Fibroblast of skin of back (primary cell): ENCODE data around the gene NDUFB7. TPM values are rescaled to one million over a fixed set of nuclear protein-coding genes. Genes with fewer than 3 reads are reported as not detected.
"Not testable (repeated sequence)": the region's sequence is repeated elsewhere in the genome, so short reads cannot be mapped to it uniquely, and the experiment has no call there.

Experiments used
- DNase-seq: peaks from one replicate; pipeline ENCODE4 v3.0.0-alpha.2; 2013
- polyA plus RNA-seq, 2 experiments: library from polyadenylated mRNA; unstranded; fragments of 120-200 nt; gene quantifications; one replicate each; pipeline ENCODE4 v1.2.1, GENCODE V29; 2013; ENCODE audit not compliant: insufficient read length in 2 of 2

NDUFB7 gene
- 109 TPM for polyA plus RNA-seq (2013, experiment 1 of 2; ENCODE audit: insufficient read length)
- 63.6 TPM for polyA plus RNA-seq (2013, experiment 2 of 2; ENCODE audit: insufficient read length)

DNA sequence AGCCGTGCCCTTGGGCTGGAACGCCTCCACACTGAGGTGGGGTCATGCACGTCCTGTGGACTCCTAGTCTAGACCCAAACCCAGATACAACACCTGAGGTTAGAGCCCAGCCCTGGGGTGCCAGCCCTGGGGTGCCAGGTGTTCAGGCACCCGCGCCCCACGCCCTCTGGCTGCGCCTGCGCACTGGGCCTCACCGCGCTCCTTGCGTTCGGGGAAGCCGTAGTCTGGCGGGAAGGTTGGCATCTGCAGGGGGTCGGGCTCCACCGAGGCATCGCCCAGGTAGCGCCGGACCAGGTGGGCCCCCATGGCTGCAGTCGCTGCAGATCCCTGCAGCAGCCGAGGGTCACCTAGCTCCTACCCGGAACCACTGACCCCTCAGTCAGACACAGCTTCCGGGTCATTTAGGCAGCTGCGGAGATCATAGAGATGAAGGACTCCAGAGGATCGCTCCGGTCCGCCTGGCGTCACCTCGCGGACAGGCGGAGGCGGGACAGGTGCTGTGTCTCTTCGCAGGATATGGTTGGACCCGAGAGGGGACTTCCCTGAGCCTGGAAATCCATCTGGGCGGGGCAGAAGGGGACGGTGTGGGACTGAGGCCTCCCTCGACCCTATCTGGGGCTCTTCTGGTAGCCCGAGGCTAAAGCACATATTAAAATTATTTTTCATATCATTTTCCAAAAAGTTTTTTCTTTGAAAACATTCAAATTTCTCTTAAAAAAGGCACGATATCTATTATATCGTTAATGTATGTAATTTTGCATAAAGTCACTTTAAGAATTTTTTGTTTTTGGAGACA lies at the start of gene NDUFB7:
NDUFB7 (minus strand) TSS at position 372 of the 796 bp plus-strand sequence; CDS start at position 306, 66 bp downstream.
- DNase-seq: peak; percentile 94

DNA sequence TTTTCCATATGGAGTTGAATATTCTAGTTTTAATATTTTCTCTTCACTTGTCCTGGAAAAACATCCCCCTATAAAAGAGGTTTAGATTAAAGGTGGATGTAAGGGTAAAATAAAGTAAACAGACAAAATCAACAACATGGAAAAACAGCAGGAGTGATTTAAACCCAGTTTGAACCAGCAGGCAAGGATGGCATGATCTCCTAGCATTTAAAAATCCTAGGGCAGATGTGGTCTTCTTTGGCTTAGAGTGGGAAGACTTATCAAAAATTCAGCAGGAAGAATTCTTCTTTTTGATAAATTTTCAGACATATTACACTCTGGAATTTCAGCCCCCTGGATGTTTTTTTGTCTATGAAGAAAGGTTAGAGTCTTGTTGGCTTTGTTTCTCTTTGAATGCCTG lies 47.5 kb upstream of the NDUFB7 start:
- no peak for DNase-seq

DNA sequence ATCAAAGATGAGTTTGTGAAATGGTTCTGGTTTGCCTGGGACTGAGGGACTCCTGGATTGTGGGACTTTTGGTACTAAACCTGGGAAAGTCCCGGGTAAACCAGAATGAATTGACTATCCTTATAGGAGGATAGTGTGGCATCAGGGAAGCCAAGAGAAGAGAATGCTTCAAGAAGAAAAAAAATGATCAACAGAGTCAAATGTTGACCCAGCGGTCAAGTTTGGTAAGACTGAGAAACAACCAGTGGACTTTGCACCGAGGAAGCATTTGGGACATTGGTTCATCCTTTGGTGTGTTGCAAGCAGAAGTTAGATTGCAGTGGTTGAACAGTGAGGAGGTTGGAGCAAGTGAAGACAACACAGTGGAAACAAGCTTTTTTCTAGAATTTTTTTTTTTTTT lies 44.5 kb upstream of the NDUFB7 start:
- DNase-seq: no peak

DNA sequence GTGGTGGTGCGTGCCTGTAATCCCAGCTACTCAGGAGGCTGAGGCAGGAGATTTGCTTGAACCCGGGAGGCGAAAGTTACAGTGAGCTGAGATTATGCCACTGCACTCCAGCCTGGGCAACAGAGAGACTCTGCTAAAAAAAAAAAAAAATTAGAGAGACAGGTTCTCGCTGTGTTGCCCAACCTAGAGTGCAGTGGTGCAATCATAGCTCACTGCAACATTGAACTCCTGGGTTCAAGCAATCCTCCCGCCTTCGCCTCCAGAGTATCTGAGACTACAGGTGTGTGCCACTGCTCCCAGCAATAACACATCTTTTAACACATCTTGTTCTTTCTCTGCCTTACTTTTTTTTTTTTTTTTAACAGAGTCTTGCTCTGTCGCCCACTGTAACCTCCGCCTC lies 43.8 kb upstream of the NDUFB7 start:
- no peak for DNase-seq

DNA sequence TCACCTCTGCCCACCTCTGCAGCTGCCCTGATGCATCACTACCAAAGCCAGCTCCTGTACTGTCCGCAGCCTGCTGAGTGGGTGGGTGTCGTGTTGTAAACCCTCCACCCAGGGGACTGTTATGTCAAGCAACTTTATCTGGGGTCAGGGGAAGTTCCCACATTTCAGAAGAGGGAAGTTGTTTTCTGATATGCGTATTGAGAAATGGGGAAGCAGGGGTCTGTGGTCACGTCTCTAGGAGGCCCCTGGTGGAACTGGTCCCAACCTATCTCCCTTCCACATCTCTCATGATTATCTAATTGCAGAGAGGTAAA lies 42.2 kb upstream of the NDUFB7 start:
- no peak for DNase-seq

DNA sequence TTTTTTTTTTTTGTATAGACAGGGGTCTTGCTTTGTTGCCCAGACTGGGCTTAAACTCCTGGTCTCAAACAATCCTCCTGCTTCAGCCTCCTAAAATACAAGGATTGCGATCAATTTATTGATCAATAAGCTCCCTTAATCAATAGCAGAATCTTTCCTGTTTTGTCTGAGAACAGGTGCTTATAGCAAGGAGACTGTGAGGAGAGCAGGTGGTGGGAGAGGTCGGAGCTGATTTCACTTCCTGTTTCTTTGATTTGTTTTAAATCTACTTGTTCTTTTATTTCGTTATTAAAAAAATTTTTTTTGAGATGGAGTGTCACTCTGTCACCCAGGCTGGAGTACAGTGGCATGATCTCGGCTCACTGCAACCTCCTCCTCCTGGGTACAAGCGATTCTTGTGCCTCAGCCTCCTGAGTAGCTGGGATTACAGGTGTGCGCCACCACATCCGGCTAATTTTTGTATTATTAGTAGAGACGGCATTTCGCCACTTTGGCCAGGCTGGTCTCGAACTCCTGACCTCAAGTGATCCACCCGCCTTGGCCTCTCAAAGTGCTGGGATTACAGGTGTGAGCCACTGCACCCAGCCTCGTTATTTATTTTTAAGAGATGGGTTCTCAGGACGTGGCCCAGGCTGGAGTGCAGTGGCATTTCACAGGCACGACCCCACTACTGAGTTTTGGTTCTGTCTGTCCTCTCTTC lies 41.7 kb upstream of the NDUFB7 start:
- DNase-seq: not testable (repeated sequence)

DNA sequence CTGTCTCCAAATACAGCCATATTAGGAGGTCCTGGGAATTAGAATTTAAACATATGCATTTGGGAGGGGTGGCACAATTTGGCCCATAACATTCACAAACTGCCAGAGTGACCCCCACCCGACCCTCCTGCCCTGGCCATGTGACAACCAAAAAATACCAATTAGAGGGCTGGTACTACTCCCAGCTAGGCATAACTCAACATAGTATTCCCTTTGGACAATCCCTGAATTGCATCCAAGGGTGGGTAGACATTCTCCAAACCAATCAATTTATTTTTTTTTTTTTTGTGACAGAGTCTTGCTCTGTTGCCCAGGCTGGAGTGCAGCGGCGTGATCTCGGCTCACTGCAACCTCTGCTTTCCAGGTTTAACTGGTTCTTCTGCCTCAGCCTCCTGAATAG lies 40.8 kb upstream of the NDUFB7 start:
- DNase-seq: no peak

DNA sequence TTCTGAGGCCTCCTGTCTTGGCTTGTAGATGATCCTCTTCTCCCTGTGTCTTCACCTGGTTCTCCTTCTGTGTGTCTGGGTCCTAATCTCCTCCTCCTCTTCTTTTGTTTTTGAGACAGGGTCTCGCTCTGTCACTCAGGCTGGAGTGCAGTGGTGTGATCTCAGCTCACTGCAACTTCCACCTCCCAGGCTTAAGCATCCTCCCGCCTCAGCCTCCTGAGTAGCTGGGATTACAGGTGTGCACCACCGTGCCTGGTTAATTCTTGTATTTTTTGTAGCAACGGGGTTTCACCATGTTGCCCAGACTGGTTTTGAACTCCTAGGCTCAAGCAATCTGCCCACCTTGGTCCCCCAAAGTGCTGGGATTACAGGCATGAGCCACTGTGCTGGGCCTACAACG lies 40.4 kb upstream of the NDUFB7 start:
- not testable (repeated sequence) for DNase-seq

DNA sequence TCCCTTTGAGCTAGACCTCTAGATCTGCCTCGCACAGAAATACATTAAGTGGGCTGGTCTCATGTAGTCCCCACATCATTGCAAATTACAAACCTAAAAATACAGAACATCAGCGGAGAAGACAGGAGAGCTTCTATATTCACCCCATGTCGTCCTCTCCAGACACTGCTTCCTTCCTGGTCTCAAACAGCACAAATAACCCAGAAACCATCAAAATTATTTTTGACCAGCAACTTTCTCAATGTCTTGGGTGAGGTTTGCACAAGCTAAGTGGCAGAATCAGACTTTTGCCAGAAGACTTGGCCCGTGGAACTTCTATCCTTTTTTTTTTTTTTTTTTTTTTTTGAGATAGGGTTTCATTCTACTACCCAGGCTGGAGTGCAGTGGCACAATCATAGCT lies 39.2 kb upstream of the NDUFB7 start:
- no peak for DNase-seq

DNA sequence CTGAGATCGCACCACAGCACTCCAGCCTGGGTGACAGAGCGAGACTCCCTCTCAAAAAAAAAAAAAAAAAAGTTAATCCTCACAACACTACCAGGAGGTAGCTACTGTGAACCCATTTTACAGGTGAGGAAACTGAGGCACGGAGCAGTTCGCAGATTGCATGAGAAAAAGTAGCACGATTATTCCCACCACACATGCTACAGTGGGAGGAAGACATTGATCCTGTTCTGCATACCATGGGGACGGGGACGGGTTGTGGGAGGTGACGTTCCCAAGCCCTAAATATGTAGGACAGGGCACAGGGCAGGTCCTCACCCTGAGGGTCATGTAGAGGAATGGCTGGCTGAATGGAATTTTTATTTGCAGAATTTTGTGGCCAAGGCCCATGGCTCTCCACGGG lies 34.8 kb upstream of the NDUFB7 start:
- DNase-seq: no peak

DNA sequence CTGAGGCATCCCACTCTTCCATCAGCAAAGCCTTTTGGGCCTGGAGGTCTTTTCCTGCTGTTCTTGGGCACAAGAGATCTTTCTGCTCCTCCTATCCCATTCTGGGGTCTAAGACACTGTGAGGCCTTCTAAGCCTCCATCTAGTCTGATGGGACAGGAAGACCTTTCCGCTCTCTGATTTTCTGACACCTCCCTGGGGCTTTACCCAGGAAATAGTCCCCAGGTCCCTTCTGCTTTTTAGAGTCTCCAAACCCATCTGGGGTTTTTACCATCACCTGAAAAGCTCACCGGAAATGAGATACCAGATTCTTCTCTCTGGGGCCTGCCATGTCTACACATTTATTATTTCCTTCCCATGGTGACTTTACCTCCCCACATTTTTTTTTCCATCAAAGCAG lies 32.1 kb upstream of the NDUFB7 start:
- DNase-seq: no peak

DNA sequence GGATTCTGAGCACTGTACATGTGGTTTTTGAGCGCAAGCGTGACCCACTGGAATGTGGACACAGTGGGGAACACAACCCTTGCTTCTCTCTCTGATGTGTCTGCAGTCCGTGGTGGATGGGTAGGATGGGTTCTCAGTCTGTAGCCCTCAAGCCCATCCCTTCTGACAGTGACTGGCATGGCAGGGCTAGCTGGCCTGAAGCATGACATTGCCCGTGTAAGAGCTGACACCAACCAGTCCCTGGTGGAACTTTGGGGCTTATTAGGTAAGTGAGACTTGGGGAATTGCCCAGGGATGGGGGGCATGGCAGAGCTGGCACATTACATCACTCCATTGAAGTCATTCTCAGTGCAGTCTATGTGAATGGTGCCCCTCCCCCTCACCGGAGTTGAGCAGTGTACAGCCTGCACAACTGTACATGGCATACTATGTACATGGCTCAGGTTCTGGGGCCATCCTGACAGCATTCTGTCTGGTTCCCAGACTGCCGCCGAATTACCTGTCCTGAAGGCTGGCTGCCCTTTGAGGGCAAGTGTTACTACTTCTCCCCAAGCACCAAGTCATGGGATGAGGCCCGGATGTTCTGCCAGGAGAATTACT lies 27.8 kb upstream of the NDUFB7 start:
- DNase-seq: no peak

DNA sequence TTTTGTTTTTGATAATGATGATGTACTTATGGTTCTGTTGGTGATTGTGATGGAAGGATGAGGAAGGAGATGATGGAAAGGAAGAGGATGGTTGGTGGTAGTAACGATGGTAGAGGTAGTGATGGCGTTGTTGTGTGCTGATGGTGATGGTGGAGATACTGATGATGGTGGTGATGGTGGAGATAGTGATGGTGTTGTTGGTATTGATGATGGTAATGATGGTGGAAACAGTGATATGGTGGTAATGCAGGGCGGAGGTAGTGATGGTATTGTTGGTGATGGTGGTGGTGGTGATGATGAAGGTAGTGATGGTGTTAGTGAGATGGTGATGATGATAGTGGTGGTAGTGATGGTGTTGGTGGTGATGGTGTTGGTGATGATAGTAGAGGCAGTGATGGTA lies 23.7 kb upstream of the NDUFB7 start:
- DNase-seq: no peak

DNA sequence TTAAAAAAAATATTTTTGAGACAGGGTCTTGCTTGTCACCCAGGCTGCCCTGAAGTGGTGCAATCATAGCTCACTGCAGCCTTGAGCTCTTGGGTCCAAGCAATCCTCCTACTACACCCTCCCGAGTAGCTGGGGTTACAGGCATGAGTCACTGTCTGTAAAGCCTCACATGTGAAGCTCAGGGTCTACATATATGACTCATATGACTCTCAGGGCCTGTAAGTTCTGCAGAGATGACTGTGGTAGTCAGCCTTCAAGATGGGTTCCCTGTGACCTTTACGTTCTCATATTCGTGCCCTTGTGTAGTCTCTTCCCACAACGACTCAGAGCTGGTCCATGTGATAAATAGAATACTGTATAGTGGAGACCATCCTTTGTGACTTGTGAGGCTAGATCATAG lies 17.6 kb upstream of the NDUFB7 start:
- DNase-seq: not testable (repeated sequence)

DNA sequence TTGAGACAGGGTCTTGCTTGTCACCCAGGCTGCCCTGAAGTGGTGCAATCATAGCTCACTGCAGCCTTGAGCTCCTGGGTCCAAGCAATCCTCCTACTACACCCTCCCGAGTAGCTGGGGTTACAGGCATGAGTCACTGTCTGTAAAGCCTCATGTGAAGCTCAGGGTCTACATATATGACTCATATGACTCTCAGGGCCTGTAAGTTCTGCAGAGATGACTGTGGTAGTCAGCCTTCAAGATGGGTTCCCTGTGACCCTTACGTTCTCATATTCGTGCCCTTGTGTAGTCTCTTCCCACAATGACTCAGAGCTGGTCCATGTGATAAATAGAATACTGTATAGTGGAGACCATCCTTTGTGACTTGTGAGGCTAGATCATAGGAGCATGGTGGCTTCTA lies 13.3 kb upstream of the NDUFB7 start:
- peak; percentile 53 for DNase-seq

DNA sequence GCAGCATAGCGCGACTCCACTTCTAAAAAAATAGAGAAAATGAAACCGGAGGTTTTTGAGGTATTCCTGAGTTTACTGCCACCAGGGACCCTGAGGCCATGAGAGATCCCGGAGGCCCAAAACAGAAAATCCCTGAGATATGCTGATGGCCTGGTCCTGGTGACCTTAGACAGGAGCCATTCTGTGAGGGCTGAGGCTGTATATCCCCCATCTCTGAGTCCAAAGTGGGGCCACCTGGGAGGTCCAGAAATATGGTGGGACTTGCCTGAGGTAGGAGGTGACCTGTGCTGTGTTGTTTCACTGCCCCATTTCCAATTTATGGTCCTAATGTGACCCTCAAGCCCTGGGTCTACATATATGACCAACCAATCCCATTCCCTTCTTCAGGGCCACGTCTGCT lies 12.5 kb upstream of the NDUFB7 start:
- not testable (repeated sequence) for DNase-seq

DNA sequence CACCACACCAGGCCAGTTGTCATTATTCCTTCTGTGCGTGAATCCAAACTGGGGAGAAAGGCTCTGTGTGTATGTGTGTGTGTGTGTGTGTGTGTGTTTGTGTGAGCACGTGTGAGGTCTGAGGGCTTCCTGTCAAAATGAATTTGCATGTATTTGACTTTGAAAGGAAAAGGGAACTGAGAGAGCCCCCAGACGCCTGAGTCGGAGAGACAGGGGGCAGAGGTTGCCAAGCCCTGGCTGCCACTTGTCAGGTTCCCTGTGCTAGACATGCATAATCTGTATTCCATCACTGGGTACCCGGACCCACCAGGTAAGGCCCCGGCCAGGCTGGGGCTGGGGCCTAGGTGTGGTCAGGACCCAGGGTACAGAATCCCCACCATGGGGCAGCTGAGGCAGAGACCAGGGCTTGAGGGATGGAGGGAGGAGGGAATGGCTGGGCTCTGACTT lies 11.1 kb upstream of the NDUFB7 start, which contains the start of gene CLEC17A:
CLEC17A (plus strand) TSS at position 191 of the 447 bp plus-strand sequence; CDS start at position 268, 77 bp downstream.
- no peak for DNase-seq

DNA sequence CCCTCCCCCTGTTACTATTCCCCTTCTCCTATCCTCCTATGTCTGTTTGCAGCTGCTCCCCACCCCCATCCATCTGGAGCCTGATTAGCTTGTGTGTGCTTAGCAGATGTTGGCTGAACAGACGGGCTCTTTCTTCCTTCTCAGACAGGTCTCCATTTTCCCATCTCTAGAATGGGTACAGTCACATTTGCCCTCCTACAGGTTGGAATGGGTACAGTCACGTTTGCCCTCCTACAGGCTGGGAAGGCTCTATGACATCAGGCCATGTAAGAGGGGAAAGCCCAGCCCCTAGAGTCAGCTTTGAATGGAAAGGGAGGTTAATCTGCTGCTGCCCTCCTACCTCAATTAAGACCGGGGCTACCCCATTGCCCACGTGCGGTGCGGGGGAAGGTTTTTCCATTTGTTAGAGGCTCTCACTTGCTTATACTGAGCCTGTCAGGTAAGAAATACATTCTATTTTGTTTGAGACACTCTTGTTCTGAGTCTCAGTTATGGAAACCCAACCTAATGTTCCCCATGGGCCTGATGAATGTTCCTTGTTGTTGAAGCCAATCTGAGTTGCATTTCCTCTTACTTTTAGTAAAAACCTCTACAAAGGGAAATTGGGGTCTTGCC lies 8.9 kb upstream of the NDUFB7 start:
- DNase-seq: no peak

DNA sequence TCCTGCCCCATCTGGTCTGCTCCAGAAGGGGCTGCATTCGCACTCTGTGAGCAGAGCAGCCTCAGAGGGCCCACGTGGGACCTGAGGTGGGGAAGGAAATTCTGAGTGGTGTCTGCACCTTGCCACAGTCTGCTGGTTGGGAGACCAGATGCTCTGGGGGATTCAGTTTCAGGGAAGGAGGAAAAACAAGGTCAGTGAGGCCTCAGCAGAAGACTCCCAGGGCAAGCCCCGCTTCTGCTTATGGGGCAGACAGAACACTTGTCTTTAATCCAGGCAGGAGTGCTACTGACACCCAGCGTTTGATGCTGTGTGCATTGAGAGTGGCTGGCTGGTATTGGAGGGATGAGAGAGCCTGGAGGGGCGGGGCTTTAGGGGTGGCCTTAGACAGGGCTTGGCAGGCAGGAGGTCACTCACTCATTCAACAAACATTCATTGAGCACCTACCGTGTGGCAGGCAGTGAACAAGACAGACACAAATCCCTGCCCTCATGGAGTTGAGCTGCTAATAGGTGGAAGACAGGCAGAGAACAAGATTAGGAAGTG lies 6.1 kb upstream of the NDUFB7 start:
- DNase-seq: no peak

DNA sequence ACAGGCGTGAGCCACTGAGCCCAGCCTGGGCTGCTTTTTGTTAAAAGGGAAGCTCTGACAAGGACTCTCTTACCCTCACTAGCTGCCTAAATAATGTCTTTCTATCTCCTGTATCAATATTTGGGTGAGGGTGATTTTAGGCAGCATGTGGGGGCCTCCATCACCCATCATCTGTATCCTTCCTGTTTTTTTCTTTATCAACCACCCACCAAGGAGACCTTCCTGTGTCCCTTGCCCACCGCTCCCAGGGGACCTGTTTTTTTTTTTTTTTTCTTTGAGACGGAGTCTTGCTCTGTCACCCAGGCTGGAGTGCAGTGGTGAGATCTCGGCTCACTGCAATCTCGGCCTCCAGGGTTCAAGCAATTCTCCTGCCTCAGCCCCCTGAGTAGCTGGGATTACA lies 5.4 kb upstream of the NDUFB7 start:
- no peak for DNase-seq

DNA sequence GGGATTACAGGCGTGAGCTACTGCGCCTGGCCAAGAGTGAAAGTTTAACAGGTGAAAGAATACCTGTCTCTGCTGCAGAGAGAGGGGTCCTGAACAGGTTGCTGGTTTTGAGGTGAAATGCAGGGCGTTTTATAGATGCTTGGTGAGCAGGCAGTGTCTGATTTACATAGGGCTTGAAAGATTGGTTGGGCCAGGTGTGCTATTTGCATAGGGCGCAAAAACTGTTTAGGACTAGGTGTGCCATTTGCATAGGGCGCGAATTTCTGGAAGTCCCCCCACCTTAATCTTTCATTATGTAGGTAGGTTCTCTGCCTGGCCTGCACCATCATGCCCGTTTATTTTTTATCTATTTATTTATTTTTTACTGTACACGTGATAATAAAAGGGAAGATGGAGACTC lies 4.5 kb upstream of the NDUFB7 start:
- DNase-seq: no peak

DNA sequence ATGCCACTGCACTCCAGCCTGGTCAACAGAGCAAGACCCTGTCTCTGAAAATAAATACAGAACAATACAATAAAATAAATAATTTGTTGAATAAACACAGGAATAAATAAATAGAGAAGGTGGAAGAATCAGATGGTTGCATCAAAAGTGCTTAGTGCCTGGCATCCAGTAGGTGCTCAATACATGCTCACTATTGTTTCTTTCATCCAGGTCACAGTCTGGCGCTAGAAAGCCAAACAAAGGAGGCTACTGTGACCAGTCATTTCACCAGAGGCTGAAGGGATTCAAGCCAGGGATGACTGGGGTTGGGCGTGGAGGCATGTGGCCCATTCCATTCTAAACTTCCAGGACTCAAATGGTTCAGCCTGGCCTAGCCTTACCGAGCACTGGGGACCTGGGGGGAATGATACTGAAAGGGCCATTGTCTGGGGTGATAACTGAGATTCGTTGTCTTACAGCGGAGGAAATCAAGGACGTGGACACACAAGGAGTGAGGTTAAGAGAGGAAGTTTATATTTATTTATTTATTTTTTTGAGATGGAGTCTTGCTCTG lies 3.6 kb upstream of the NDUFB7 start:
- no peak for DNase-seq
